Activated CD4-positive, alpha-beta T cell treated with anti-CD3 and anti-CD28 coated beads for 36 hours (primary cell): Measurements from ENCODE around the gene KRT26. TPM values are rescaled to one million over a fixed set of nuclear protein-coding genes. Genes with fewer than 3 reads are reported as not detected.
"Not testable (repeated sequence)": the region's sequence is repeated elsewhere in the genome, so short reads cannot be mapped to it uniquely, and the experiment has no call there.

Experiments used
- ATAC-seq: fragments of 200-7000 bp; cut with Tn5 transposase; one replicate; pipeline ENCODE4 v1.10.0; 2021; ENCODE audit warnings: mild to moderate bottlenecking, moderate library complexity
- CTCF ChIA-PET: fragments of 350-600 bp; sonication (Branson Sonifier 250); formaldehyde crosslinking; loops from one replicate; lab custom pipeline; 2021; ENCODE audit warnings: antibody characterized with exemption; lab: Charles Lee
- POLR2A ChIA-PET: fragments of 350-600 bp; sonication (Branson Sonifier 250); formaldehyde crosslinking; loops from one replicate; lab custom pipeline; 2021; ENCODE audit warnings: antibody characterized with exemption, inconsistent platforms; lab: Charles Lee
- DNase-seq: peaks from one replicate; pipeline ENCODE4 v3.0.0-alpha.2; 2020
- H3K27ac Mint-ChIP-seq: one replicate; pipeline ENCODE4 v1.8.0; 2021; ENCODE audit warnings: mixed read lengths
- H3K27me3 Mint-ChIP-seq: one replicate; pipeline ENCODE4 v1.8.0; 2021; ENCODE audit warnings: mixed read lengths
- H3K36me3 Mint-ChIP-seq: one replicate; pipeline ENCODE4 v1.8.0; 2021; ENCODE audit warnings: low read depth, mixed read lengths
- H3K4me1 Mint-ChIP-seq: one replicate; pipeline ENCODE4 v1.8.0; 2021; ENCODE audit warnings: mixed read lengths
- H3K4me3 Mint-ChIP-seq: one replicate; pipeline ENCODE4 v1.8.0; 2021; ENCODE audit warnings: mild to moderate bottlenecking, moderate library complexity, mixed read lengths
- H3K9me3 Mint-ChIP-seq: one replicate; pipeline ENCODE4 v1.8.0; 2021; ENCODE audit warnings: low read depth, mixed read lengths
- intact Hi-C, 2 experiments: fragments of 100-400 bp; cut with DNase I in 1 of 2; cut with micrococcal nuclease in 1 of 2; formaldehyde crosslinking; loops; one replicate each; pipeline versions ENCODE4 v1.14.2 to v1.15.1; 2022 to 2024; cut with DNase I, micrococcal nuclease
- total RNA-seq, 2 experiments: library from RNA; stranded (reverse); gene quantifications; one replicate each; pipeline ENCODE4 v1.2.3, GENCODE V29; 2021

The KRT26 gene
- total RNA-seq: not detected

DNA sequence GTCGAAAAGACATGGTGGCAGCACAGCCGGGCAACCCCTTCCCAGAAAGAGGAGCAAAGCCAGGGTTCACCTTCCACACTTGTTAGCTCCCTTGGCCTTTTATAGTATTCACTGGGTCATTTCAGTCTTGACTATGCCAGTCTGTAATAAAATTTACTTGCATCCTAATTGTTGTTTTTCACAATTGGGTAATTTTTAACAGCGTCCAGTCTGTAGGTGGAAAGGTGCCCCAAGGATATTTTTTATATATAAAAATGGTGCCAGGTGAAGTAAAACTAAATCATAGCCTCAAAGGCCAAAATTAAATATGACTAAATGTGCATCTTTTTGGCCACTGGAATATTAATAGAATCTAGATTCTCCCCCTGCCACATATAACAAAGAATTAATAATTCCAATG lies at the start of gene KRT26:
KRT26 (minus strand) TSS at position 101 of the 400 bp plus-strand sequence; CDS start at position 13, 88 bp downstream.
- no peak within 1 kb of the TSS for H3K27ac Mint-ChIP-seq
- ChIA-PET CTCF (no interaction called here), POLR2A (no interaction called here)
- no peaks in the 10 kb centered on the region for H3K9me3 Mint-ChIP-seq
- ATAC-seq: no peak
- H3K4me1 Mint-ChIP-seq: no peaks in the 10 kb centered on the region
- H3K36me3 Mint-ChIP-seq: no peaks in the 10 kb centered on the region
- peaks cover 45% of the 10 kb centered on the region for H3K27me3 Mint-ChIP-seq
- no peak for DNase-seq
- intact Hi-C loops: no loop called here
- no peak within 1 kb of the TSS for H3K4me3 Mint-ChIP-seq

DNA sequence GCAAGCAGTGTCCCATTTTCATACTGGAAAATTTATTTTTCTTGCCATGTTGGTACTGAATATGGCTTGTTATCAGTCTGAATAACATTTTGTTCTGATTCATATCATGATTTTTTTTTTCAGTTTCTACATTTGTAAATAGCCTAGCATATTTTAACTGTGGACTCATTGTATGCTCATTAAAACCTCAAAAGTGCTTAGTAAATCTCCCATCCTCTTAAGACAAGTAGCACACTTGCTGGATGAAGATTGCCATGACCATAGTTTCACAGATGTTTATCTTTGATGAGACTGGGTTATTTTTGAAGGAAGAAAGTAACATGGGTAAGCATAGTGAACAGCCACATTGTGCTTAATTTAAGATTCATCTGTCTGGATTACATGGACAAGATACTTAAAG lies 49.5 kb upstream of the KRT26 start:
- ChIA-PET CTCF (interaction anchor here (1.0 kb wide), 1 partner anchor 11 kb away, joined by 4 read pairs; no protein-coding TSS in a partner anchor), POLR2A (interaction anchor here (0.6 kb wide), 1 partner anchor 108 kb away, joined by 3 read pairs; no protein-coding TSS in a partner anchor)
- DNase-seq (no peak), ATAC-seq (no peak)
- Mint-ChIP-seq H3K4me1 (peaks cover 27% of the 10 kb centered on the region), H3K9me3 (no peaks in the 10 kb centered on the region), H3K36me3 (peaks cover 27% of the 10 kb centered on the region), H3K27ac (no peak overlapping the region), H3K4me3 (no peak overlapping the region), H3K27me3 (peaks cover 2% of the 10 kb centered on the region)
- intact Hi-C loops: no loop called here

GRCh38 chr17:40820228-40820838 lies 48.3 kb upstream of the KRT26 start:
- Mint-ChIP-seq H3K27ac (no peak overlapping the region), H3K9me3 (no peaks in the 10 kb centered on the region), H3K4me3 (peak overlapping the region; percentile 95), H3K4me1 (peaks cover 27% of the 10 kb centered on the region), H3K27me3 (no peaks in the 10 kb centered on the region), H3K36me3 (peaks cover 28% of the 10 kb centered on the region)
- DNase-seq (peak; percentile 30), ATAC-seq (no peak)
- ChIA-PET POLR2A (interaction anchor here (2.4 kb wide), 1 partner anchor 259 kb away, joined by 10 read pairs; no protein-coding TSS in a partner anchor), CTCF (interaction anchor here (0.9 to 1.5 kb wide), 4 partner anchors 15 to 842 kb away, joined by 3 read pairs; no protein-coding TSS in a partner anchor)
- intact Hi-C loops: no loop called here

GRCh38 chr17:40819528-40820125 lies 47.6 kb upstream of the KRT26 start:
- Mint-ChIP-seq H3K9me3 (no peaks in the 10 kb centered on the region), H3K4me1 (peaks cover 25% of the 10 kb centered on the region), H3K4me3 (peak overlapping the region; percentile 95), H3K36me3 (peaks cover 28% of the 10 kb centered on the region), H3K27ac (peak overlapping the region; percentile 81), H3K27me3 (no peaks in the 10 kb centered on the region)
- CTCF ChIA-PET: interaction anchor here (0.5 to 1.5 kb wide), 8 partner anchors 11 to 843 kb away, joined by 3 to 9 read pairs (median 3); no protein-coding TSS in a partner anchor
- DNase-seq (no peak), ATAC-seq (no peak)
- intact Hi-C loops: loop anchor here (1.0 to 5.0 kb wide), 8 partner anchors 172 to 1098 kb away; partner anchors contain the start of genes ACLY (in 1 of the 2), EIF1 (in 1 of the 2), GJD3 (in 1 of the 2) and SMARCE1 (in 1 of the 2)
- POLR2A ChIA-PET: interaction anchor here (0.7 to 2.4 kb wide), 4 partner anchors 69 to 869 kb away, joined by 3 to 10 read pairs (median 6); partner anchors contain the start of gene EIF1

- H3K36me3 Mint-ChIP-seq: peaks cover 28% of the 10 kb centered on the region
- POLR2A ChIA-PET: interaction anchor here (0.7 to 2.4 kb wide), 7 partner anchors 68 to 870 kb away, joined by 3 to 10 read pairs (median 4); partner anchors contain the start of genes EIF1 and TOP2A
- H3K9me3 Mint-ChIP-seq: no peaks in the 10 kb centered on the region
- peaks cover 25% of the 10 kb centered on the region for H3K4me1 Mint-ChIP-seq
- peak overlapping the region; percentile 95 for H3K4me3 Mint-ChIP-seq
- intact Hi-C loops: loop anchor here (1.0 to 5.0 kb wide), 8 partner anchors 172 to 1098 kb away; partner anchors contain the start of genes ACLY (in 1 of the 2), EIF1 (in 1 of the 2), GJD3 (in 1 of the 2) and SMARCE1 (in 1 of the 2)
- peak; percentile 91 for DNase-seq
- CTCF ChIA-PET: interaction anchor here (0.5 to 1.5 kb wide), 15 partner anchors 9 to 1200 kb away, joined by 3 to 9 read pairs (median 3); partner anchors contain the start of gene PSMD3
- H3K27me3 Mint-ChIP-seq: peaks cover 1% of the 10 kb centered on the region
- peak overlapping the region; percentile 97 for H3K27ac Mint-ChIP-seq
- ATAC-seq: peak; percentile 84
Observed at GRCh38 chr17:40818733-40819527, 46.9 kb upstream of the KRT26 start.

DNA sequence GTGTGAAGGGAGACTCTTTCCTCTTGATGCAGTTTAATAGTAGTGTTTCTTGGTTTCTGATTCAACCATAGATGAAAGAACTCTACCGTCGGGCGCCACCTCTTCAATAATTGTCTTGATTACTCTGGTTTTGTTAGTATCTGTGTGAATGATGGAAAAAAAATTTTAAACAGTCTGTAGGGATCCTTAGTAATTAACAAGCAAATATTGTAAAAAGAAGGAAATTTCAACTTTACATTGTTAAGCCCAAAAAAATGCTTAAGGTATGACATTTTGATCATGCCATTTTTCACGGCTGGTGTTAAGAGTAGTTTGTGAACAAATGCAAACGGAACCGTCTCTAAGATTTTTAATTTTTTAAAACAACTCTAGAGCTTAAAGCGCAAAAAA lies 46.3 kb upstream of the KRT26 start:
- ChIA-PET POLR2A (interaction anchor here (0.7 to 2.4 kb wide), 5 partner anchors 255 to 871 kb away, joined by 3 to 10 read pairs (median 4); partner anchors contain the start of genes EIF1 and TOP2A), CTCF (interaction anchor here (0.6 to 1.5 kb wide), 11 partner anchors 10 to 850 kb away, joined by 3 to 9 read pairs (median 3); partner anchors contain the start of gene PSMD3)
- no peak for ATAC-seq
- no peaks in the 10 kb centered on the region for H3K9me3 Mint-ChIP-seq
- DNase-seq: peak; percentile 26
- peak overlapping the region; percentile 95 for H3K4me3 Mint-ChIP-seq
- H3K36me3 Mint-ChIP-seq: peaks cover 26% of the 10 kb centered on the region
- peaks cover 24% of the 10 kb centered on the region for H3K4me1 Mint-ChIP-seq
- H3K27me3 Mint-ChIP-seq: peaks cover 4% of the 10 kb centered on the region
- intact Hi-C loops: loop anchor here (2.0 to 5.0 kb wide), 7 partner anchors 256 to 1099 kb away; partner anchors contain the start of genes ACLY (in 1 of the 2), EIF1 (in 1 of the 2) and GJD3 (in 1 of the 2)
- peak overlapping the region; percentile 97 for H3K27ac Mint-ChIP-seq

DNA sequence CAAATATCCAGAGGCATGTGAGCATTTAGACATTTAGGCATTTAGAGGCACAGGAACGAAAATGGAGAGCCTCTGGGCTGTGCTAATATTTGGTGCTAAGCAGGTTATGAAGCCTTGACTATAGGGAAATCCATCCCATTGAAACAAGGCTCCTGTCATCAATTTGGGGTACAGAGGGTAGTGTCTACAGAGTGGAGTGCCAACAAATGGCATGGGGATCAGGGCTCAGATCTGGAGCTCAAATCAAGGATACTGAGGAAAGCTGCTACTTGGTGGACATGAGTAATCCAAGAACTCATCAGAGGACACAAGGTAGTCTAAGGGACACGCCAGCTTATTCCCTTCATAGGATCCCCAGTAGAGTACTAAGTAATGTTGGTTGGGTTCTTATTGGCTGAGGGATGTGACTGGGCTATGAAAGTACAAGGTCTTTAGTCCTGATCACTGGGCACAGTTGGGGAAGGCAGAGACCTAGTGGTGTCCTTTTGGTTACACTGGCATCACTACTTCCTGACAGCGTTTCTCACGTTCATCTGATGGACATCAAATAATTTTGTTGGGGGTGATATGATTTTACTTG lies 45.2 kb upstream of the KRT26 start:
- no peak for ATAC-seq
- Mint-ChIP-seq H3K27me3 (peaks cover 8% of the 10 kb centered on the region), H3K27ac (peak overlapping the region; percentile 61), H3K36me3 (peaks cover 23% of the 10 kb centered on the region), H3K4me3 (peak overlapping the region; percentile 95), H3K4me1 (peaks cover 24% of the 10 kb centered on the region), H3K9me3 (no peaks in the 10 kb centered on the region)
- POLR2A ChIA-PET: no interaction called here
- DNase-seq: no peak
- intact Hi-C loops: loop anchor here in 1 of 2 experiments (5.0 kb wide), 2 partner anchors 455 to 1100 kb away; partner anchors contain the start of genes ACLY and GJD3
- CTCF ChIA-PET: interaction anchor here (0.9 to 1.0 kb wide), 2 partner anchors 11 to 12 kb away, joined by 3 read pairs; no protein-coding TSS in a partner anchor

GRCh38 chr17:40816569-40816968 lies 44.6 kb upstream of the KRT26 start:
- peaks cover 13% of the 10 kb centered on the region for H3K27me3 Mint-ChIP-seq
- H3K9me3 Mint-ChIP-seq: no peaks in the 10 kb centered on the region
- POLR2A ChIA-PET: no interaction called here
- DNase-seq (no peak), ATAC-seq (no peak)
- CTCF ChIA-PET: interaction anchor here (1.0 kb wide), 1 partner anchor 10 kb away, joined by 3 read pairs; no protein-coding TSS in a partner anchor
- intact Hi-C loops: loop anchor here in 1 of 2 experiments (5.0 kb wide), 2 partner anchors 454 to 1101 kb away; partner anchors contain the start of genes ACLY and GJD3
- H3K36me3 Mint-ChIP-seq: peaks cover 18% of the 10 kb centered on the region
- H3K27ac Mint-ChIP-seq: no peak overlapping the region
- peaks cover 24% of the 10 kb centered on the region for H3K4me1 Mint-ChIP-seq
- no peak overlapping the region for H3K4me3 Mint-ChIP-seq

- Mint-ChIP-seq H3K27me3 (peaks cover 19% of the 10 kb centered on the region), H3K4me3 (no peak overlapping the region), H3K27ac (no peak overlapping the region), H3K36me3 (peaks cover 18% of the 10 kb centered on the region), H3K9me3 (no peaks in the 10 kb centered on the region), H3K4me1 (peaks cover 21% of the 10 kb centered on the region)
- ChIA-PET POLR2A (no interaction called here), CTCF (interaction anchor here (0.6 to 1.2 kb wide), 4 partner anchors 10 to 734 kb away, joined by 3 to 4 read pairs (median 3); no protein-coding TSS in a partner anchor)
- no peak for DNase-seq
- intact Hi-C loops: loop anchor here in 1 of 2 experiments (5.0 kb wide), 2 partner anchors 453 to 1102 kb away; partner anchors contain the start of genes ACLY and GJD3
- ATAC-seq: no peak
Observed at GRCh38 chr17:40815381-40815780, 43.4 kb upstream of the KRT26 start.

DNA sequence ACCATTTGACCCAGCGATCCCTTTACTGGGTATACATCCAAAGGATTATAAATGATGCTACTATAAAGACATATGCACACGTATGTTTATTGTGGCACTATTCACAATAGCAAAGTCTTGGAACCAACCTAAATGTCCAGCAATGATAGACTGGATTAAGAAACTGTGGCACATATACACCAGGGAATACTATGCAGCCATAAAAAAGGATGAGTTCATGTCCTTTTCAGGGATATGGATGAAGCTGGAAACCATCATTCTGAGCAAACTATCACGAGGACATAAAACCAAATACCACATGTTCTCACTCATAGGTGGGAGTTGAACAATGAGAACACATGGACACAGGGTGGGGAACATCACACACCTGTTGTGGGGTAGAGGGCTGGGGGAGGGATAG lies 42.7 kb upstream of the KRT26 start:
- DNase-seq, POLR2A ChIA-PET, ATAC-seq, H3K9me3 Mint-ChIP-seq, H3K4me3 Mint-ChIP-seq, H3K27ac Mint-ChIP-seq: not testable (repeated sequence)
- intact Hi-C loops: loop anchor here in 1 of 2 experiments (5.0 kb wide), 2 partner anchors 452 to 1103 kb away; partner anchors contain the start of genes ACLY and GJD3
- CTCF ChIA-PET: interaction anchor here (0.6 to 1.1 kb wide), 3 partner anchors 9 to 735 kb away, joined by 3 to 4 read pairs (median 3); no protein-coding TSS in a partner anchor
- Mint-ChIP-seq H3K27me3 (peaks cover 26% of the 10 kb centered on the region), H3K36me3 (peaks cover 17% of the 10 kb centered on the region), H3K4me1 (peaks cover 14% of the 10 kb centered on the region)
